Ishikawa (cell line): ENCODE measurements around the gene TRAFD1.

ENCODE experiments used
- CEBPB ChIP-seq: IDR thresholded peaks from 2 replicates; pipeline ENCODE4 v1.6.1; 2012
- CREB1 ChIP-seq: IDR thresholded peaks from 2 replicates; pipeline ENCODE4 v1.6.1; 2012; ENCODE audit warnings: low read depth
- EGR1 ChIP-seq: IDR thresholded peaks from 2 replicates; pipeline ENCODE4 v1.6.1; 2012
- EP300 ChIP-seq: IDR thresholded peaks from 2 replicates; pipeline ENCODE4 v1.6.1; 2012; ENCODE audit warnings: borderline replicate concordance
- FOXM1 ChIP-seq: IDR thresholded peaks from 2 replicates; pipeline ENCODE4 v1.6.1; 2012; ENCODE audit warnings: low read depth, borderline replicate concordance
- MAX ChIP-seq: IDR thresholded peaks from 2 replicates; pipeline ENCODE4 v1.6.1; 2012
- NFIC ChIP-seq: IDR thresholded peaks from 2 replicates; pipeline ENCODE4 v1.6.1; 2012
- RAD21 ChIP-seq: IDR thresholded peaks from 2 replicates; pipeline ENCODE4 v1.6.1; 2012; ENCODE audit warnings: low read depth
- REST ChIP-seq: IDR thresholded peaks from 2 replicates; pipeline ENCODE4 v1.6.1; 2012; ENCODE audit warnings: low read depth, mild to moderate bottlenecking
- TAF1 ChIP-seq: IDR thresholded peaks from 2 replicates; pipeline ENCODE4 v1.6.1; 2012; ENCODE audit warnings: low read depth, mild to moderate bottlenecking
- TCF12 ChIP-seq: IDR thresholded peaks from 2 replicates; pipeline ENCODE4 v1.6.1; 2012; ENCODE audit warnings: low read depth
- TEAD4 ChIP-seq: IDR thresholded peaks from 2 replicates; pipeline ENCODE4 v1.6.1; 2012
- USF1 ChIP-seq: IDR thresholded peaks from 2 replicates; pipeline ENCODE4 v1.6.1; 2012
- YY1 ChIP-seq: IDR thresholded peaks from 2 replicates; pipeline ENCODE4 v1.6.1; 2012; ENCODE audit warnings: low read depth
- ZBTB7A ChIP-seq: IDR thresholded peaks from 2 replicates; pipeline ENCODE4 v1.6.1; 2012; ENCODE audit warnings: low read depth

The TRAFD1 gene

GRCh38 chr12:112188130-112188830 lies 62.9 kb downstream of the TRAFD1 start:
- no peak for TF ChIP-seq EGR1
- TF ChIP-seq RAD21, result no peak
- TF ChIP-seq FOXM1, result no peak
- no peak for TF ChIP-seq USF1
- no peak for TF ChIP-seq TAF1
- TF ChIP-seq TCF12, result no peak
- no peak for TF ChIP-seq MAX
- no peak for TF ChIP-seq YY1
- TF ChIP-seq REST, result no peak
- no peak for TF ChIP-seq ZBTB7A
- TF ChIP-seq CEBPB, result no peak
- no peak for TF ChIP-seq EP300
- no peak for TF ChIP-seq CREB1
- TF ChIP-seq TEAD4, result no peak
- TF ChIP-seq NFIC, result no peak

GRCh38 chr12:112190231-112191025 lies 65.1 kb downstream of the TRAFD1 start:
- TF ChIP-seq TEAD4 (no peak), EGR1 (no peak), CEBPB (no peak), USF1 (no peak), NFIC (peak; percentile 76), TCF12 (peak; percentile 33; the same call in 1 of the 2 replicates), CREB1 (no peak)

GRCh38 chr12:112191201-112191600 lies 65.8 kb downstream of the TRAFD1 start:
- no peak for TF ChIP-seq CREB1
- no peak for TF ChIP-seq ZBTB7A
- TF ChIP-seq YY1, result no peak
- no peak for TF ChIP-seq CEBPB
- TF ChIP-seq TCF12, result no peak
- no peak for TF ChIP-seq TEAD4
- TF ChIP-seq RAD21, result no peak
- TF ChIP-seq NFIC, result no peak
- no peak for TF ChIP-seq USF1
- no peak for TF ChIP-seq TAF1
- no peak for TF ChIP-seq REST
- no peak for TF ChIP-seq FOXM1
- no peak for TF ChIP-seq EP300

- no peak for TF ChIP-seq TCF12
- no peak for TF ChIP-seq CREB1
- TF ChIP-seq TEAD4, result no peak
- TF ChIP-seq FOXM1, result no peak
- no peak for TF ChIP-seq USF1
- no peak for TF ChIP-seq EP300
- no peak for TF ChIP-seq CEBPB
- TF ChIP-seq RAD21, result no peak
- TF ChIP-seq YY1, result no peak
- TF ChIP-seq MAX, result no peak
- no peak for TF ChIP-seq NFIC
- TF ChIP-seq TAF1, result no peak
- no peak for TF ChIP-seq REST
- TF ChIP-seq EGR1, result no peak
- TF ChIP-seq ZBTB7A, result no peak
Observed at GRCh38 chr12:112191840-112192321, 66.5 kb downstream of the TRAFD1 start.
